MM.1S (cell line): ENCODE results near the gene PLEKHG7.
"Not testable (repeated sequence)": the region's sequence is repeated elsewhere in the genome, so short reads cannot be mapped to it uniquely, and the experiment has no call there.

Experiments
- DNase-seq: peaks from one replicate; pipeline ENCODE4 v3.0.0-alpha.2; 2015
- H2AFZ ChIP-seq: fragments of 300-600 bp; sonication (generic); 2 replicates; pipeline ENCODE4 v1.6.0; 2016; ENCODE audit warnings: antibody characterized with exemption, low read length
- H3F3A ChIP-seq: fragments of 300-600 bp; sonication (generic); 2 replicates; pipeline ENCODE4 v1.6.1; 2016; ENCODE audit warnings: mild to moderate bottlenecking, antibody characterized with exemption, low read length, moderate library complexity, mixed read lengths; ENCODE audit not compliant: insufficient read depth
- H3K27ac ChIP-seq: fragments of 300-600 bp; sonication (generic); 2 replicates; pipeline ENCODE4 v1.5.1; 2016; ENCODE audit warnings: mild to moderate bottlenecking, low read length
- H3K27me3 ChIP-seq: fragments of 300-600 bp; sonication (generic); replicated peaks from 2 replicates; pipeline ENCODE4 v1.6.0; 2016; ENCODE audit warnings: low read length; ENCODE audit not compliant: insufficient read depth
- H3K36me3 ChIP-seq: fragments of 300-600 bp; sonication (generic); replicated peaks from 2 replicates; pipeline ENCODE4 v1.6.1; 2016; ENCODE audit warnings: mild to moderate bottlenecking, low read length, mixed read lengths; ENCODE audit not compliant: insufficient read depth
- H3K4me1 ChIP-seq: fragments of 300-600 bp; sonication (generic); 2 replicates; pipeline ENCODE4 v1.6.1; 2016; ENCODE audit warnings: low read length, mixed read lengths
- H3K4me2 ChIP-seq: fragments of 300-600 bp; sonication (generic); 2 replicates; pipeline ENCODE4 v1.6.0; 2016; ENCODE audit warnings: low read depth, low read length
- H3K4me3 ChIP-seq: fragments of 300-600 bp; sonication (generic); 2 replicates; pipeline ENCODE4 v1.5.1; 2016; ENCODE audit warnings: low read length, mixed read lengths
- H3K79me2 ChIP-seq: fragments of 300-600 bp; sonication (generic); 2 replicates; pipeline ENCODE4 v1.6.1; 2016; ENCODE audit warnings: mixed run types, low read length, mixed read lengths
- H3K9ac ChIP-seq: fragments of 300-600 bp; sonication (generic); 2 replicates; pipeline ENCODE4 v1.6.1; 2016; ENCODE audit warnings: low read length, mixed read lengths
- H3K9me2 ChIP-seq: fragments of 300-600 bp; sonication (generic); replicated peaks from 2 replicates; pipeline ENCODE4 v1.6.1; 2016; ENCODE audit warnings: mild to moderate bottlenecking, low read length, mixed read lengths; ENCODE audit not compliant: insufficient read depth
- H3K9me3 ChIP-seq: fragments of 300-600 bp; sonication (generic); replicated peaks from 2 replicates; pipeline ENCODE4 v1.6.1; 2016; ENCODE audit warnings: mild to moderate bottlenecking, low read length, mixed read lengths; ENCODE audit not compliant: insufficient read depth
- H4K20me1 ChIP-seq: fragments of 300-600 bp; sonication (generic); 2 replicates; pipeline ENCODE4 v1.6.1; 2016; ENCODE audit warnings: mild to moderate bottlenecking, low read length, moderate library complexity, mixed read lengths; ENCODE audit not compliant: insufficient read depth
- EZH2 ChIP-seq: fragments of 300-600 bp; sonication (generic); optimal IDR thresholded peaks from 2 replicates; pipeline ENCODE3; 2017; ENCODE audit warnings: low read depth, mild to moderate bottlenecking, antibody characterized with exemption, low read length, mixed read lengths
- EZH2phosphoT487 ChIP-seq: fragments of 300-600 bp; sonication (generic); IDR thresholded peaks from 2 replicates; pipeline ENCODE4 v1.6.1; 2018; ENCODE audit warnings: antibody characterized with exemption, low read length
- TF ChIP-seq, protein P1 (sequence below): fragments of 300-600 bp; sonication (generic); IDR thresholded peaks from 2 replicates; pipeline ENCODE4 v1.5.1; 2016; ENCODE audit warnings: antibody characterized with exemption, low read length, mixed read lengths

Gene PLEKHG7

GRCh38 chr12:92702754-92703679 lies at the start of gene PLEKHG7:
Gene PLEKHG7 (plus strand): TSS chr12:92702989. CDS start chr12:92706632, 3,643 bp downstream.
- Histone ChIP-seq H3K27ac (peak within 1 kb of the TSS; percentile 81), H3K4me2 (peak within 1 kb of the TSS; percentile 95)

GRCh38 chr12:92654256-92654655 lies 48.5 kb upstream of the PLEKHG7 start:
- not testable (repeated sequence) for H3K27ac ChIP-seq, H3K27me3 ChIP-seq, H3K9me3 ChIP-seq, H3F3A ChIP-seq, H4K20me1 ChIP-seq, H2AFZ ChIP-seq, H3K36me3 ChIP-seq, H3K9ac ChIP-seq, H3K4me1 ChIP-seq, H3K4me2 ChIP-seq, DNase-seq, H3K9me2 ChIP-seq, H3K4me3 ChIP-seq, H3K79me2 ChIP-seq

More at GRCh38 chr12:92702754-92703679, at the start of gene PLEKHG7:
- H2AFZ ChIP-seq: peak within 1 kb of the TSS; percentile 42
- H3K9ac ChIP-seq: peak within 1 kb of the TSS; percentile 43; the same call in 1 of the 2 replicates
- no peaks in the 10 kb centered on the region for H4K20me1 ChIP-seq
- no peaks in the 10 kb centered on the region for H3K79me2 ChIP-seq
- peaks cover 25% of the 10 kb centered on the region for H3K4me1 ChIP-seq
- no peaks in the 10 kb centered on the region for H3K27me3 ChIP-seq
- DNase-seq: peak; percentile 88
- H3K9me3 ChIP-seq: no peaks in the 10 kb centered on the region
- no peaks in the 10 kb centered on the region for H3K9me2 ChIP-seq
- peaks cover 22% of the 10 kb centered on the region for H3F3A ChIP-seq
- no peaks in the 10 kb centered on the region for H3K36me3 ChIP-seq
- TF ChIP-seq EZH2phosphoT487 (no peak), EZH2 (no peak)
- TF ChIP-seq, protein P1, sequence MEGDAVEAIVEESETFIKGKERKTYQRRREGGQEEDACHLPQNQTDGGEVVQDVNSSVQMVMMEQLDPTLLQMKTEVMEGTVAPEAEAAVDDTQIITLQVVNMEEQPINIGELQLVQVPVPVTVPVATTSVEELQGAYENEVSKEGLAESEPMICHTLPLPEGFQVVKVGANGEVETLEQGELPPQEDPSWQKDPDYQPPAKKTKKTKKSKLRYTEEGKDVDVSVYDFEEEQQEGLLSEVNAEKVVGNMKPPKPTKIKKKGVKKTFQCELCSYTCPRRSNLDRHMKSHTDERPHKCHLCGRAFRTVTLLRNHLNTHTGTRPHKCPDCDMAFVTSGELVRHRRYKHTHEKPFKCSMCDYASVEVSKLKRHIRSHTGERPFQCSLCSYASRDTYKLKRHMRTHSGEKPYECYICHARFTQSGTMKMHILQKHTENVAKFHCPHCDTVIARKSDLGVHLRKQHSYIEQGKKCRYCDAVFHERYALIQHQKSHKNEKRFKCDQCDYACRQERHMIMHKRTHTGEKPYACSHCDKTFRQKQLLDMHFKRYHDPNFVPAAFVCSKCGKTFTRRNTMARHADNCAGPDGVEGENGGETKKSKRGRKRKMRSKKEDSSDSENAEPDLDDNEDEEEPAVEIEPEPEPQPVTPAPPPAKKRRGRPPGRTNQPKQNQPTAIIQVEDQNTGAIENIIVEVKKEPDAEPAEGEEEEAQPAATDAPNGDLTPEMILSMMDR: no peak
- H3K4me3 ChIP-seq: peak within 1 kb of the TSS; percentile 70

DNA sequence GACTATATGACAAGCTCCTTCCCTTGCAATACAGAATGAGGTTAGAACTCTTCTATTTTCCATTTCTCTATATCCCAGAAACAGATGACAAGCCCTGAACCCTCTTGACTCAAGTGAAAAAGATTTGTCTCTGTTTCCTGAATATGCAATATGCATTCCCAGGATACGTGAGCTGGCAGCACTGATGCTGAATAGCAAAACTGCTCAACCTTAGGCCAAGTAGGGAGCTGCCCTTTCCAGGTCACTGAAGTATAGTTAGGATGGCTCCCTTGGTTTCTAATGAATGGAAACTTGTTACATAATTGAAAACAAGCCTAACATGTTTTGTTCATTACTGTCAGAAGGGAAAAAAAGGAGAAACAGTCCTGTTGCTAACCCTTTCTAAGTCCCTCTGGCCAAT lies 47.9 kb upstream of the PLEKHG7 start:
- no peak overlapping the region for H3K27ac ChIP-seq
- H2AFZ ChIP-seq: no peak overlapping the region
- no peak overlapping the region for H3K4me3 ChIP-seq
- H3K4me2 ChIP-seq: no peak overlapping the region
- no peaks in the 10 kb centered on the region for H3K79me2 ChIP-seq
- H3K4me1 ChIP-seq: no peaks in the 10 kb centered on the region
- H3K27me3 ChIP-seq: no peaks in the 10 kb centered on the region
- TF ChIP-seq EZH2phosphoT487 (no peak), EZH2 (no peak)
- TF ChIP-seq, protein P1: no peak
- no peaks in the 10 kb centered on the region for H3F3A ChIP-seq
- H3K9ac ChIP-seq: no peak overlapping the region
- DNase-seq: no peak
- H3K36me3 ChIP-seq: no peaks in the 10 kb centered on the region
- H3K9me3 ChIP-seq: no peaks in the 10 kb centered on the region
- no peaks in the 10 kb centered on the region for H4K20me1 ChIP-seq
- no peaks in the 10 kb centered on the region for H3K9me2 ChIP-seq

- Histone ChIP-seq H3K79me2 (no peaks in the 10 kb centered on the region), H3K4me1 (no peaks in the 10 kb centered on the region), H3K9me3 (no peaks in the 10 kb centered on the region), H3K27me3 (no peaks in the 10 kb centered on the region), H4K20me1 (no peaks in the 10 kb centered on the region), H3K9me2 (no peaks in the 10 kb centered on the region), H3K36me3 (no peaks in the 10 kb centered on the region), H3K27ac (no peak overlapping the region), H3K4me2 (no peak overlapping the region), H3K4me3 (no peak overlapping the region), H3F3A (no peaks in the 10 kb centered on the region), H2AFZ (no peak overlapping the region), H3K9ac (no peak overlapping the region)
- DNase-seq: no peak
- TF ChIP-seq, protein P1: no peak
Observed at GRCh38 chr12:92656911-92657310, 45.9 kb upstream of the PLEKHG7 start.
